ENCODE data around the gene CKMT2. TPM values are rescaled to one million over a fixed set of nuclear protein-coding genes. Genes with fewer than 3 reads are reported as not detected.
"Not testable (repeated sequence)": the region's sequence is repeated elsewhere in the genome, so short reads cannot be mapped to it uniquely, and the experiment has no call there.

CKMT2 gene
- total RNA-seq, 2 donors from 2014 or later: 0.40 to 2.0 TPM

- H3K9me3 ChIP-seq: no peaks in the 10 kb centered on the region
- no peak for DNase-seq
- no peaks in the 10 kb centered on the region for H3K36me3 ChIP-seq
- no peak overlapping the region for H3K4me3 ChIP-seq
- no peaks in the 10 kb centered on the region for H3K27me3 ChIP-seq
- no peak overlapping the region for H3K9ac ChIP-seq (ENCODE audit: low read depth in 2 of 2, low read length in 2 of 2)
- TF ChIP-seq, protein P1, sequence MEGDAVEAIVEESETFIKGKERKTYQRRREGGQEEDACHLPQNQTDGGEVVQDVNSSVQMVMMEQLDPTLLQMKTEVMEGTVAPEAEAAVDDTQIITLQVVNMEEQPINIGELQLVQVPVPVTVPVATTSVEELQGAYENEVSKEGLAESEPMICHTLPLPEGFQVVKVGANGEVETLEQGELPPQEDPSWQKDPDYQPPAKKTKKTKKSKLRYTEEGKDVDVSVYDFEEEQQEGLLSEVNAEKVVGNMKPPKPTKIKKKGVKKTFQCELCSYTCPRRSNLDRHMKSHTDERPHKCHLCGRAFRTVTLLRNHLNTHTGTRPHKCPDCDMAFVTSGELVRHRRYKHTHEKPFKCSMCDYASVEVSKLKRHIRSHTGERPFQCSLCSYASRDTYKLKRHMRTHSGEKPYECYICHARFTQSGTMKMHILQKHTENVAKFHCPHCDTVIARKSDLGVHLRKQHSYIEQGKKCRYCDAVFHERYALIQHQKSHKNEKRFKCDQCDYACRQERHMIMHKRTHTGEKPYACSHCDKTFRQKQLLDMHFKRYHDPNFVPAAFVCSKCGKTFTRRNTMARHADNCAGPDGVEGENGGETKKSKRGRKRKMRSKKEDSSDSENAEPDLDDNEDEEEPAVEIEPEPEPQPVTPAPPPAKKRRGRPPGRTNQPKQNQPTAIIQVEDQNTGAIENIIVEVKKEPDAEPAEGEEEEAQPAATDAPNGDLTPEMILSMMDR (IDR thresholded peaks at IDR 0.05): no peak
- no peak overlapping the region for H3K27ac ChIP-seq
- intact Hi-C loops (cut with DNase I): no loop called here
- no peaks in the 10 kb centered on the region for H3K4me1 ChIP-seq
Measured at GRCh38 chr5:81283976-81284375, 50.9 kb downstream of the CKMT2 start.

DNA sequence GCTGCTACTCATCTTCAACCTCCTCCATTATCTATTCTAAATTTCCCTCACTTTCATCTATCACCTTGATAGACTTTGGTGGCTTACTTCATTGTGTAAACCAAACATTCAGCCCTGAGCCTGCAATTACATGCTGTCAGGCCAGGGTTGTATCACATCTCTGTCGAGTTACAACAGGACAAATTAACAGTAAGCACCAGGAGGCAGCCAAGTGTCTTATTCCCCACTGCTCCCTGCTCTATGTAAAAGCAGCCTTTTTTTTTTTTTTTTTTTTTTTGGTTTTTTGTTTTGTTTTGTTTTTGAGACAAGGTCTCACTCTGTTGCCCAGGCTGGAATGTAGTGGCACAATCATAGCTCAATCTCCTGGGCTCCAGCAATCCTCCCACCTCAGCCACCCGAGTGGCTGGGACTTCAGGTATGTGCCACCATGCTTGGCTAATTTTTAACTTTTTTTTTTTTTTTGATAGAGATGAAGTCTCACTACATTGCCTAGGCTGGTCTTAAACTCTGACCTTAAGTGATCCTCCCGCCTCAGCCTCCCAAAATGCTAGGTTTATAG, 53.0 kb downstream of the CKMT2 start:
- H3K4me1 ChIP-seq: no peaks in the 10 kb centered on the region
- no peaks in the 10 kb centered on the region for H3K36me3 ChIP-seq
- H3K27ac ChIP-seq: no peak overlapping the region
- DNase-seq: no peak
- intact Hi-C loops (cut with DNase I): no loop called here
- no peak overlapping the region for H3K9ac ChIP-seq (ENCODE audit: low read depth in 2 of 2, low read length in 2 of 2)
- H3K9me3 ChIP-seq: no peaks in the 10 kb centered on the region
- H3K4me3 ChIP-seq: no peak overlapping the region
- TF ChIP-seq, protein P1 (IDR thresholded peaks at IDR 0.05): no peak
- H3K27me3 ChIP-seq: no peaks in the 10 kb centered on the region

GRCh38 chr5:81288021-81288433, 54.9 kb downstream of the CKMT2 start:
- Histone ChIP-seq H3K27me3 (no peaks in the 10 kb centered on the region), H3K36me3 (no peaks in the 10 kb centered on the region), H3K27ac (no peak overlapping the region), H3K4me1 (no peaks in the 10 kb centered on the region), H3K9ac (ENCODE audit: low read depth in 2 of 2, low read length in 2 of 2) (no peak overlapping the region), H3K4me3 (no peak overlapping the region), H3K9me3 (no peaks in the 10 kb centered on the region)
- TF ChIP-seq, protein P1 (IDR thresholded peaks at IDR 0.05): no peak
- intact Hi-C loops (cut with DNase I): no loop called here
- DNase-seq: no peak

DNA sequence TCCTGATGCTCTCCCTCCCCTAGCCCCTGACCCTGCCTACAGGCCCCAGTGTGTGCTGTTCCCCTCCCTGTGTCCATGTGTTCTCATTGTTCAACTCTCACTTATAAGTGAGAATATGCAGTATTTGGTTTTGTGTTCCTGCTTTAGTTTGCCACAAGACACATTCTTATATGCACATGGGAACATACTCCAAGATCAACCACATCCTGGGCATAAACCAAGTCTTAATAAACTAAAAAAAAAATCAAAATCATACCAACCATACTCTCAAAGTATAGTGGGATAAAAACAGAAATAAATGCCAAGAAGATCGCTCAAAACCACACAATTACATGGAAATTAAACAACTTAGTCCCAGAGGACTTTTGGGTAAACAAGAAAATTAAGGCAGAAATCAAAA, 57.0 kb downstream of the CKMT2 start:
- no peak overlapping the region for H3K9ac ChIP-seq (ENCODE audit: low read depth in 2 of 2, low read length in 2 of 2)
- DNase-seq: no peak
- no peaks in the 10 kb centered on the region for H3K4me1 ChIP-seq
- H3K36me3 ChIP-seq: no peaks in the 10 kb centered on the region
- no peak overlapping the region for H3K4me3 ChIP-seq
- no peak overlapping the region for H3K27ac ChIP-seq
- H3K9me3 ChIP-seq: no peaks in the 10 kb centered on the region
- TF ChIP-seq, protein P1 (IDR thresholded peaks at IDR 0.05): no peak
- H3K27me3 ChIP-seq: no peaks in the 10 kb centered on the region
- intact Hi-C loops (cut with DNase I): no loop called here

DNA sequence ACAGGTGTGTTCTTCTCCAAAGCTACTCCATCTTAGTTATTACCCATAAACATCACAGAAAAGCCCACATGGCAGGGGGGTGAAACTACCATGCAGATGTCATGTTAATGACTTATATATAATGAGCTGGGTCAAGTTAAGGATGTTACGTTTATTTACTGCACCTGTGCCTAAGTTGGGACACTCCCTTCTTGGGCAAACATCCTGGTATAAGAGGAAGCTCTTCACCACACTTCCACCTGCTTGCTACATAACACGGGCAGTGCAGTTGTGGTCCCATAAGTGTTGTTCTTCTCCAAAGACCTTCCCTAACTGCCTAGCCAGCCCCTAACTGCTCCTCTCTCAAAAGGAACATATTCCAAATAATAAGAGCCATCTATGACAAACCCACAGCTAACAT, 59.0 kb downstream of the CKMT2 start:
- Histone ChIP-seq H3K9me3 (no peaks in the 10 kb centered on the region), H3K27me3 (no peaks in the 10 kb centered on the region), H3K27ac (no peak overlapping the region), H3K4me3 (no peak overlapping the region), H3K36me3 (no peaks in the 10 kb centered on the region), H3K4me1 (no peaks in the 10 kb centered on the region), H3K9ac (ENCODE audit: low read depth in 2 of 2, low read length in 2 of 2) (no peak overlapping the region)
- peak; percentile 21 for DNase-seq
- intact Hi-C loops (cut with DNase I): no loop called here
- TF ChIP-seq, protein P1 (IDR thresholded peaks at IDR 0.05): no peak

- H3K9ac ChIP-seq (ENCODE audit: low read depth in 2 of 2, low read length in 2 of 2); H3K4me1 ChIP-seq; H3K27ac ChIP-seq; DNase-seq; H3K9me3 ChIP-seq; intact Hi-C loops (cut with DNase I); H3K27me3 ChIP-seq; H3K36me3 ChIP-seq; H3K4me3 ChIP-seq: not testable (repeated sequence)
Measured at GRCh38 chr5:81294021-81294420, 60.9 kb downstream of the CKMT2 start.

All from colonic mucosa (tissue), 4 donors.